ENCODE data around the gene NOL8.

GRCh38 chr9:92290785-92291429 is 34.2 kb downstream of the NOL8 start:
- TF ChIP-seq EP300 (IDR thresholded peaks at IDR 0.05; ENCODE audit: borderline replicate concordance): no peak
- TF ChIP-seq ZBTB7A (IDR thresholded peaks at IDR 0.05; ENCODE audit: low read depth): no peak
- TF ChIP-seq RAD21 (IDR thresholded peaks at IDR 0.05; ENCODE audit: low read depth): no peak
- no peak for TF ChIP-seq TEAD4 (IDR thresholded peaks at IDR 0.05)
- TF ChIP-seq CEBPB (IDR thresholded peaks at IDR 0.05): no peak

Measured in Ishikawa (cell line).